Activated CD4-positive, alpha-beta T cell treated with anti-CD3 and anti-CD28 coated beads, Interleukin-2, amount 50 U/mL, for 48 hours (primary cell): Measurements from ENCODE around the gene INHBE.
"Not testable (repeated sequence)": the region's sequence is repeated elsewhere in the genome, so short reads cannot be mapped to it uniquely, and the experiment has no call there.

ENCODE experiments used
- DNase-seq, 2 experiments: peaks; one replicate each; pipeline ENCODE4 v3.0.0-alpha.2; 2020

INHBE gene

GRCh38 chr12:57476993-57477709, 22.0 kb downstream of the INHBE start:
- peak in 1 of 2 experiments; percentile 19 for DNase-seq

DNA sequence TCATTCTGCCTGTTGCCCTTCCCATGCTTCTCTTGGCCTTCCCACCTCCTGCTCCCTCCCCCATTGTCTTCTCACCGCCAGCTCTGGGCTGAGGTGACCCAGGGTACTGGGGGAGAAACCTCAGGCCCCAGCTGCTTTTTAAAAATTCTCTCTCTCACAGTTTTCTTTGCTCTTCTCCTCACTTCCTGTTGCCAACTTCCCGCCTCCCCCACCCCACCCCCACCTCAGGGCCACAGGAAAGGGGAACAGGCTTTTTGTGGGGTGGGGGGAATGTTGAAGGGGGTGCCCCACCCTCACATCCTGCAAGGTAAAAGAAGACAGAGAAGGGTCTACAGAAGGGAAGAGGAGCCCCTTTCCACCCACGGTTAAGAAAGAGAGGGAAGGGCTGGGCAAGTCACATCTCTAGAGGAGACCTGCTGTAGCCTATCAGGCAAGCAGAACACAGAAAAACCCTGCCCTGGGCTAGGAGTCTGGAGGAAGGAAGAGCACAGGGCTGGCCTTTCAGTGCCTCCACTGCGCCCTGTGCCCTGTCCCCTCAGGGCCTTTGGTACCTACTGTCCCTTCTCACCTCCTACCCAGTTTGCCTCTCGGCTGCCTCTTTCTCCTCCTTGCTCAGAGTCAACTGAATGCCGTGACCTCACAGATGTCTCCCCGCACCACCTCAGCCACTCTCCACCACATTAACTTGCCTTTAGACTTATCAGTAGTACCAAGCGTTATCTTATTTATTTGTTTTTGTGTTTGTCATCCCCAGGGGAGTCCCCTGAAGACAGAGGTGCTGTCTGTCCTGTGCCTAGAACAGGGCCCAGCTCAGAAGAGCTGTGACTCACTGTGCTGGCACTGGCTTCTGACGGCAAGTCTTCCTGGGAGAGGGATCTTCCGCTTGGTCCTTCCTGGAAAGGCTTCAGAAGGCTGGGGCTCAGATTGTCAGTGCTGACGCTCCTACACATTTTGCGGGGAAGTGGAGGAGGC, 22.9 kb downstream of the INHBE start:
- peak; percentile 49 to 63 for DNase-seq

DNA sequence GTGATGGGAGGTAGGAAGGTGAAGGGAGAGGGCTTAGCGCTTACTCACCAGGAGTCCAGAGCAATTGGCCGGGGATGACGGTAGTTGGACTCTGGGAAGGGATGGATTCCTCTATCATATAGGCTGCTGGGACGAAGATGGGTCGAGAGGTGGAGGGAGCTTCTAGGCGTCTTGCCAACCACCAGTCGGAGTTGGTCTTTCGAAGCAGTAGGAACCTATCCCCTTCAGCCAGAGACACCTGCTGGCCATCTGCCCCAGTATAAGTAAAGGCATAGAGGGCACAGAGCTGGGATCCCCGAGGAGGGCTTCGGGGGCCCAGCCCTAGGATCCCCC, 23.9 kb downstream of the INHBE start:
- no peak for DNase-seq

- DNase-seq = peak; percentile 48 to 58
Observed at GRCh38 chr12:57479376-57480115, 24.4 kb downstream of the INHBE start, which contains the start of gene ARHGAP9. TSS of gene ARHGAP9 (minus strand) at chr12:57479866. CDS start at chr12:57479406, 460 bp downstream.

DNA sequence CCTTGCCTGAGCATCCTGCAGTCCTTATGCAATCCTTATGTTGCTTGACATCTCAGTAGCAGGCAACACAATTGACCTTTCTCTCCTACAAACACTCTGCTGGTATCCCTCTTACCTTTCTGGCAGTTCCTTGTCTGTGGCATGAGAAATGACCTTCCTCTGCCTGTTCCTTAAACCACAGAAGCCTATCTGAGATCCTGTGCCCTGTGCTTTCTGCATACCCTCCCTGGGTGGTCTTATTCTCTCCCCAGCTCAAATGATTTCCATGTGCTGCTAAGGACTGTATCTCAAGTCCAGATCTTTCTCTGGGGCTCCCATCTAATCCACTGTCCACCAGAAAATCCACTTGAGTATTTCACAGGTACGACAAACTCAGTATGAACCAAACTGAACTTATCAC, 26.6 kb downstream of the INHBE start:
- DNase-seq = no peak

GRCh38 chr12:57483466-57483865, 28.4 kb downstream of the INHBE start:
- no peak for DNase-seq

DNA sequence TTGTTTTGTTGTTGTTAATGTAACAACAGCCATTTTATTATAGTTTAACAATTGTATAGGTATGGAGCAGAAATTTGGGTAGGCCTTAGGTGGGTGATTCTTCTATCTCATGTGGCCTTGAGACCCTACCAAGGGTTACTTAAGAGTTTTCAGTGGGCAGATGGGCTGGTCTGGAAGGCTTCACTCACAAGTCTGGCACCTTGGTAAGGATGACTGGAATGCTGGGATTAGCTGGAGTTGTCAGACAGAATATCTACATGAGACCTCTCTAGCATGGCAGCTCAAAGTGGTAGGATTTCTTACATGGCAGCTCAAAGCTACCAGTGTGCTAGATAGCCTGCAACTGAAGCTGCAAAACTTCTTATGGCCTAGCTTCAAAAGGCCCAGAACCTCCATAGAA, 30.6 kb downstream of the INHBE start:
- no peak for DNase-seq

DNA sequence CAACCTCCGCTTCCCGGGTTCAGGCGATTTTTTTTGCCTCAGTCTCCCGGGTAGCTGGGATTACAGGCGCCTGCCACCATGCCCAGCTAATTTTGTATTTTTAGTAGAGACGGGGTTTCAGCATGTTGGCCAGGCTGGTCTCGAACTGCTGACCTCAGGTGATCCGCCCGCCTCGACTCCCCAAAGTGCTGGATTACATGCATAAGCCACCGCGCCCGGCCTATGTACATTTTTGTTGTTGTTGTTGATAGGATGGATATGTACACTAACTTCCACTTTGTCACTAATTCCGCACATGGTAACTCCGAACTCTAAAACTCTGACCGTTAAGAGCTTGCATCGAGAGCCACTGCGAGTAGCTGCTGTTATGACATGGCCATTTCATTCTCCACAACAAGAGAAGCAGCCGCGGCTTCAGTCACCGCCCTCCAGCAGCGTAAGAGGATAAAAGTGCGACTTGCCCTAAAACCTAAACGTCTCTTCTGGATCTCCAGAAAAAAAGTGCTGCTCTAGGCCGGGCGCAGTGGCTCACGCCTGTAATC, 32.0 kb downstream of the INHBE start:
- no peak for DNase-seq

GRCh38 chr12:57487597-57488401, 32.7 kb downstream of the INHBE start, which contains the start of gene MARS1:
TSS of gene MARS1 (plus strand) at chr12:57488068. CDS start at chr12:57488091, 23 bp downstream.
- DNase-seq = peak; percentile 90 to 93

DNA sequence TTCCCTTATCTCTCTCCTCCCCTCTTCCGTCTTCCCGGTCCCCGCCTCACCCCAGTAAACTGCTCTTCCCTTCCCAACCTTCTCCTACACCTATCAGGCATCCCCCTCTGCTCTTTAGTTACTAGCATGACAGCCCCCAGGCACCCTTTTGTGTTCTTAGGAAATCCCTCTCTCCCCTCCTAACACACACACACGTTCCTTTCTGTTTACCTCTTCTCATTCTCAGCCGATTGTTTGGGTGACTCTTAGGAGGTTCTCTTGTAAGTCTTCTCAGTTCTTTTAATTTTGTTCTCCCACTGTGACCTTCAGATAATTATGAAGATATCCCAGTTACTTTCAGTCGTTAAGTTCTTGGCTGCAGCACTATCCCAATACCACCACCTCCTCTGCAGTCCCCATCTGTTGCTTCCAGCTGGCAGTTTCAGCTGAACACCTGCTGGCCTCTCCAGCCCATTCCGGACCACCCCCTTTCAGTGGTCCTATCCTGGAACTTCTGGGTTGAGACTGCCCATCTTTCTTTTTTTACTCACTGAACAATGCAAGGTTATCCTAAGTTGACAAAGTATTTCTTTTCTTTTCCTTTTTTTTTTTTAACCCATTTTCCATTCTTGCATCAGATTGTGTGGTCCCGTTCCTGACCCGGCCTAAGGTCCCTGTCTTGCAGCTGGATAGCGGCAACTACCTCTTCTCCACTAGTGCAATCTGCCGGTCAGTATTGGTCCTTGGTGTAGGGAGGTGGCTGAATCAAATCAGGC, 33.5 kb downstream of the INHBE start:
- no peak for DNase-seq

- no peak for DNase-seq
Observed at GRCh38 chr12:57489157-57489641, 34.1 kb downstream of the INHBE start.

- no peak for DNase-seq
Observed at GRCh38 chr12:57490126-57490525, 35.0 kb downstream of the INHBE start.

DNA sequence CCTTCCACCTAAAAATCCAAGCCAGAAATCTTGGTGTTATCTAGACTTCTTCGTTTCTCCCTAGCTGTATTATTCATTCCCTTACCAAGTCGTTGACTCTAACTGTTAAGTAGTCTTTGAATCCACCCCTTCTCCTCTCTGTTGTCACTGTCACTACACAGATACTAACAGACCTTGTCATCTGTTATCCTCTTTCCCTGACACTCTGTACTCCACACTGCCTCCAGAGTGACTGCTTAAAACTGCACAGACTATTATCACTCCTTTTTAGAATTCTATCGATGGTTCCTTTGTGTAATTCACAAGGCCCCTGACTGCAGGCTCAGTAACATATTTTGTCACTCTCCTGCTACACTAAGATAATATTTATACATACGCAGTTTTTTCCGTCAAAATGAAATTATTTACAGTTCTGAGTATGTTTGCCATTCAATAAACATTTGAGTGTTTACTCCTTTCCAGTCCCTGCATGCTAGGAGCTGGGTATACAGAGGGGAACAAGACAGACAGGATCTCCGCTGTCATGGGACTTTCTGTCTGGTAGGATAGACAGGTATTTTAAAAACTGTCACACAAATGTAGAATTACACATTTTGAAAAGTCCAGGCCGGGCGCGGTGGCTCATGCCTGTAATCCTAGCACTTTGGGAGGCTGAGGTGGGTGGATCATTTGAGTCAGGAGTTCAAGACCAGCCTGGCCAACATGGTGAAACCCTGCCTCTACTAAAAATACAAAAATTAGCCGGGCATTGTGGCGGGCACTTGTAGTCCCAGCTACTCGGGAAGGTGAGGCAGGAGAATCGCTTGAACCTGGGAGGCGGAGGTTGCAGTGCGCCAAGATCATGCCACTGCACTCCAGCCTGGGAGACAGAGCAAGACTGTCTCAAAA, 36.5 kb downstream of the INHBE start:
- DNase-seq = no peak

DNA sequence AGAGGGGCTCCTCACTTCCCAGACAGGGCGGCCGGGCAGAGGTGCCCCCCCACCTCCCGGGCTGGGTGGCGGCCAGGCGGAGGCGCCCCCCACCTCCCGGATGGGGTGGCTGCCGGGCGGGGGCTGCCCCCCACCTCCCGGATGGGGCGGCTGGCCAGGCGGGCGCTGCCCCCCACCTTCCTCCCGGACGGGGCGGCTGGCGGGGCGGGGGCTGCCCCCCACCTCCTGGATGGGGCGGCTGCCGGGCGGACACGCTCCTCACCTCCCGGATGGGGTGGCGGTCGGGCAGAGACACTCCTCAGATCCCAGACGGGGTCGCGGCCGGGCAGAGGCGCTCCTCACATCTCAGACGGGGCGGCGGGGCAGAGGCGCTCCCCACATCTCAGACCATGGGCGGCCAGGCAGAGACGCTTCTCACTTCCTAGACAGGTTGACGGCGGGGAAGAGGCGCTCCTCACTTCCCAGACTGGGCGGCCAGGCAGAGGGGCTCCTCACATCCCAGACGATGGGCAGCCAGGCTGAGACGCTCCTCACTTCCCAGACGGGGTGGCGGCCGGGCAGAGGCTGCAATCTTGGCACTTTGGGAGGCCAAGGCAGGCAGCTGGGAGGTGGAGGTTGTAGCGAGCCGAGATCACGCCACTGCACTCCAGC, 40.1 kb downstream of the INHBE start:
- DNase-seq = not testable (repeated sequence)

- DNase-seq = no peak
Observed at GRCh38 chr12:57496822-57497221, 41.7 kb downstream of the INHBE start.

DNA sequence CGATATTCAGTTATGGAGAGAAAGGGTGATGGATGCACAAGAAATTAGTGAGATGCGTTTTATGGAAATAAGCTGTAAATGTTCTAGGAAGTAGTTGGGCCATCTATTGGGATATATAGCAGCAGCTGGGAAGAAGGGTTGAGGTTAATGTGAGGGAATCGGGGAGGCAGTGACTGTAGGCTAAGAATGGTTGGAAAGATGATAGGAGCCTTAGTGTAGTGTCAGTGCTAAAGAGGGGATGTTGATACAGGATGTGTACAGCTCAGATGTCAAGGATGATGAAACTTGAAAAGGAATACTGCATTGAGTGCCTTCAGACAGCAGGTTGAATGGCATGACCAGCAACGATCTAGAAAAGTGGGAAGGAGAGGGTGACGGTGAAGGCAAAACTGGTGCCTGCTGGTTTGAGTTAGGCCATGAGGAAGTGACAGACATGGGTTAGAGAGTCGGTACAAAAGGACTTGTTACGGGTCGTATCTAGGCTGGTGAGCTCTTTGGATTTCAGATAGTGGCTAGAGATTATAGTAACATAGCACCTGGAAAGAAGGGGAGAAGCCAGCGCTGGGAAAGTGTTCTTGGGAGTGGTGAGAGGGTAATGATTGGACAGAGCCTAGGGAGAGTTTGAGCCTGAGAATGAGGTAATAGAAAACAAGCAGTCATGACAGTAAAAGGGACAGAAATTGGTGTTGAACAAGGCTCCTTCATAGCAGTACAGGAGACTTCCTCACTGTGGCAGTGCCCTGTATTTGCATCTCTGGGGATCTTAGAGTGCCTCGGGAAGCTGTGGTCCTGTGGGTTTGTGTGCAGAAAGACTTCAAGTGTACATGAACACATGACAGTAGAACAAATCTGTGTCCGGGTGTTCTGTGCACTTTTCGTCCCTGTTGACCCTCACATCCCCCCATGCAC, 42.4 kb downstream of the INHBE start:
- DNase-seq = no peak

GRCh38 chr12:57498132-57498502, 43.0 kb downstream of the INHBE start:
- DNase-seq = no peak

DNA sequence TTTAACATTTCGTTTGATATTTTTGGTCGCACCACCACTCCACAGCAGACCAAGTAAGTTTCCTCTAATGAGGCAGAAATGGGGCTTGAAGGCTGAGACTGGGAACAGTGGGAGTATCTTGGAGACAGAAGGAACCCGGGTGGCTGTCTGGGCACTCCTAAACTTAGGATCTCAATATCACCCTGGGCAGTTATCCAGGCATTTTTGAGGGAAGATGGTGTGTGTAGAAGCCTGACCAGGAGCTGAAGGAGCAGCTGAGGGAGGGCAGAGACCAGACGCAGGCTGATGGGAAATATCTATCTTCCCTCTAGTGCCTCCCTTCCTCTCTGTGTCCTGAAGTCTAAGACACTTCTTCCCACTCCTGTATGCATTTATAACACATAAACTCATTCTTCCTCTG, 43.5 kb downstream of the INHBE start:
- DNase-seq = no peak
